Measurements from ENCODE around the gene MSH4. TPM values are rescaled to one million over a fixed set of nuclear protein-coding genes. Genes with fewer than 3 reads are reported as not detected.
"Not testable (repeated sequence)": the region's sequence is repeated elsewhere in the genome, so short reads cannot be mapped to it uniquely, and the experiment has no call there.

Gene MSH4
- polyA plus RNA-seq, 1 donor (not counting 4 experiments of a cell fraction or from before 2014, with no cell fraction given) = 0.13 TPM

- H3K4me3 ChIP-seq (ENCODE audit: control insufficient read depth in 2 of 3, extremely low read depth in 1 of 3, insufficient read depth in 2 of 3, low read depth in 1 of 3, low read length in 3 of 3) = no peak overlapping the region
- no peaks in the 10 kb centered on the region for H4K20me1 ChIP-seq (ENCODE audit: control insufficient read depth, extremely low read depth, insufficient read depth, low read length)
- dilution Hi-C loops (cut with MboI; ENCODE audit: extremely low pct_ligation_motif_present, low sequenced_read_pairs) = no loop called here
- H3K4me1 ChIP-seq (ENCODE audit: control insufficient read depth, extremely low read depth, insufficient read depth, low read length) = no peaks in the 10 kb centered on the region
- H3K79me2 ChIP-seq (ENCODE audit: control insufficient read depth, insufficient read depth, low read length) = no peaks in the 10 kb centered on the region
- H3K9ac ChIP-seq (ENCODE audit: control insufficient read depth, extremely low read depth, insufficient read depth, low read length) = no peak overlapping the region
- no peak overlapping the region for H2AFZ ChIP-seq (ENCODE audit: control insufficient read depth, low read length)
- H3K9me3 ChIP-seq (ENCODE audit: control insufficient read depth, low read depth, low read length) = no peaks in the 10 kb centered on the region
- TF ChIP-seq CTCF (optimal IDR thresholded peaks at IDR 0.05 in 1 of 3, IDR thresholded peaks at IDR 0.05 in 1 of 3, conservative IDR thresholded peaks at IDR 0.05 in 1 of 3; ENCODE audit: extremely low read depth in 1 of 3, insufficient read depth in 2 of 3, low read length in 3 of 3) (no peak), EZH2 (IDR thresholded peaks at IDR 0.05; ENCODE audit: low read length) (no peak)
- H3K36me3 ChIP-seq (ENCODE audit: control insufficient read depth in 2 of 2, extremely low read depth in 1 of 2, insufficient read depth in 2 of 2, low read length in 2 of 2) = no peaks in the 10 kb centered on the region
- H3K4me2 ChIP-seq (ENCODE audit: control insufficient read depth, extremely low read depth, insufficient read depth, low read depth, low read length) = no peak overlapping the region
- no peaks in the 10 kb centered on the region for H3K9me1 ChIP-seq (ENCODE audit: control insufficient read depth, extremely low read depth, insufficient read depth, low read length)
- FAIRE-seq = no peak
- H3K27me3 ChIP-seq (ENCODE audit: control insufficient read depth, extremely low read depth, insufficient read depth, low read length) = no peaks in the 10 kb centered on the region
- no peak overlapping the region for H3K27ac ChIP-seq (ENCODE audit: control insufficient read depth, insufficient read depth, low read length)
- no peak for DNase-seq (ENCODE audit: low read depth, low spot score)
Measured at GRCh38 chr1:75812065-75812464, 15.4 kb downstream of the MSH4 start.

- not testable (repeated sequence) for H2AFZ ChIP-seq (ENCODE audit: control insufficient read depth, low read length); DNase-seq (ENCODE audit: low read depth, low spot score)
Measured at GRCh38 chr1:75823596-75823995, 26.9 kb downstream of the MSH4 start.

GRCh38 chr1:75836528-75837100, 39.9 kb downstream of the MSH4 start:
- dilution Hi-C loops (cut with MboI; ENCODE audit: extremely low pct_ligation_motif_present, low sequenced_read_pairs) = no loop called here
- no peaks in the 10 kb centered on the region for H4K20me1 ChIP-seq (ENCODE audit: control insufficient read depth, extremely low read depth, insufficient read depth, low read length)
- FAIRE-seq (no peak), DNase-seq (ENCODE audit: low read depth, low spot score) (no peak)
- no peaks in the 10 kb centered on the region for H3K27me3 ChIP-seq (ENCODE audit: control insufficient read depth, extremely low read depth, insufficient read depth, low read length)
- H3K79me2 ChIP-seq (ENCODE audit: control insufficient read depth, insufficient read depth, low read length) = no peaks in the 10 kb centered on the region
- H3K9me1 ChIP-seq (ENCODE audit: control insufficient read depth, extremely low read depth, insufficient read depth, low read length) = no peaks in the 10 kb centered on the region
- no peaks in the 10 kb centered on the region for H3K9me3 ChIP-seq (ENCODE audit: control insufficient read depth, low read depth, low read length)
- H3K4me2 ChIP-seq (ENCODE audit: control insufficient read depth, extremely low read depth, insufficient read depth, low read depth, low read length) = no peak overlapping the region
- no peaks in the 10 kb centered on the region for H3K36me3 ChIP-seq (ENCODE audit: control insufficient read depth in 2 of 2, extremely low read depth in 1 of 2, insufficient read depth in 2 of 2, low read length in 2 of 2)
- TF ChIP-seq EZH2 (IDR thresholded peaks at IDR 0.05; ENCODE audit: low read length) = no peak
- H3K27ac ChIP-seq (ENCODE audit: control insufficient read depth, insufficient read depth, low read length) = no peak overlapping the region
- no peak overlapping the region for H3K4me3 ChIP-seq (ENCODE audit: control insufficient read depth in 2 of 3, extremely low read depth in 1 of 3, insufficient read depth in 2 of 3, low read depth in 1 of 3, low read length in 3 of 3)
- no peak overlapping the region for H3K9ac ChIP-seq (ENCODE audit: control insufficient read depth, extremely low read depth, insufficient read depth, low read length)
- H2AFZ ChIP-seq (ENCODE audit: control insufficient read depth, low read length) = no peak overlapping the region
- no peaks in the 10 kb centered on the region for H3K4me1 ChIP-seq (ENCODE audit: control insufficient read depth, extremely low read depth, insufficient read depth, low read length)

More at GRCh38 chr1:75823596-75823995, 26.9 kb downstream of the MSH4 start:
- H3K9me1 ChIP-seq (ENCODE audit: control insufficient read depth, extremely low read depth, insufficient read depth, low read length); H4K20me1 ChIP-seq (ENCODE audit: control insufficient read depth, extremely low read depth, insufficient read depth, low read length); H3K27me3 ChIP-seq (ENCODE audit: control insufficient read depth, extremely low read depth, insufficient read depth, low read length); dilution Hi-C loops (cut with MboI; ENCODE audit: extremely low pct_ligation_motif_present, low sequenced_read_pairs); H3K36me3 ChIP-seq (ENCODE audit: control insufficient read depth in 2 of 2, extremely low read depth in 1 of 2, insufficient read depth in 2 of 2, low read length in 2 of 2); H3K27ac ChIP-seq (ENCODE audit: control insufficient read depth, insufficient read depth, low read length); FAIRE-seq; H3K9me3 ChIP-seq (ENCODE audit: control insufficient read depth, low read depth, low read length); H3K79me2 ChIP-seq (ENCODE audit: control insufficient read depth, insufficient read depth, low read length); H3K9ac ChIP-seq (ENCODE audit: control insufficient read depth, extremely low read depth, insufficient read depth, low read length); H3K4me2 ChIP-seq (ENCODE audit: control insufficient read depth, extremely low read depth, insufficient read depth, low read depth, low read length); H3K4me3 ChIP-seq (ENCODE audit: control insufficient read depth in 2 of 3, extremely low read depth in 1 of 3, insufficient read depth in 2 of 3, low read depth in 1 of 3, low read length in 3 of 3); H3K4me1 ChIP-seq (ENCODE audit: control insufficient read depth, extremely low read depth, insufficient read depth, low read length): not testable (repeated sequence)
